HEK293 (cell line): ENCODE results near the gene THY1.

ENCODE experiments used
- CTCF ChIP-seq: fragments of 450-650 bp; formaldehyde crosslinking; IDR thresholded peaks from 2 replicates; pipeline ENCODE4 v1.5.1; 2016; ENCODE audit warnings: missing biosample characterization, missing genetic modification characterization
- KLF7 ChIP-seq: fragments of 450-650 bp; formaldehyde crosslinking; IDR thresholded peaks from 2 replicates; pipeline ENCODE4 v1.5.1; 2016; ENCODE audit warnings: missing biosample characterization, missing genetic modification characterization, borderline replicate concordance
- MZF1 ChIP-seq: fragments of 450-650 bp; formaldehyde crosslinking; IDR thresholded peaks from 2 replicates; pipeline ENCODE4 v1.5.1; 2017; ENCODE audit warnings: missing biosample characterization, missing genetic modification characterization, borderline replicate concordance
- REST ChIP-seq: fragments of 450-650 bp; formaldehyde crosslinking; IDR thresholded peaks from 2 replicates; pipeline ENCODE4 v1.5.1; 2016; ENCODE audit warnings: missing biosample characterization, missing genetic modification characterization
- WT1 ChIP-seq: fragments of 450-650 bp; formaldehyde crosslinking; IDR thresholded peaks from 2 replicates; pipeline ENCODE4 v1.5.1; 2016; ENCODE audit warnings: missing biosample characterization, missing genetic modification characterization
- ZNF18 ChIP-seq: fragments of 450-650 bp; formaldehyde crosslinking; IDR thresholded peaks from 2 replicates; pipeline ENCODE4 v1.5.1; 2016; ENCODE audit warnings: missing biosample characterization, missing genetic modification characterization
- ZNF24 ChIP-seq: fragments of 450-650 bp; formaldehyde crosslinking; IDR thresholded peaks from 2 replicates; pipeline ENCODE4 v1.5.1; 2016; ENCODE audit warnings: missing biosample characterization, missing genetic modification characterization
- ZNF324 ChIP-seq: fragments of 450-650 bp; formaldehyde crosslinking; IDR thresholded peaks from 2 replicates; pipeline ENCODE4 v1.5.1; 2016; ENCODE audit warnings: missing biosample characterization, missing genetic modification characterization

- TF ChIP-seq WT1 (tag by site-specific recombination) (no peak), MZF1 (tag by site-specific recombination) (no peak), REST (tag by site-specific recombination) (no peak), ZNF24 (tag by site-specific recombination) (no peak), ZNF324 (no peak), ZNF18 (tag by site-specific recombination) (no peak), CTCF (tag by site-specific recombination) (no peak), KLF7 (no peak)
These were observed 50.5 kb downstream of the THY1 start for GRCh38 chr11:119372260-119373058.
